PC-9 (cell line): ENCODE measurements around the gene SPON1. TPM values are rescaled to one million over a fixed set of nuclear protein-coding genes. Genes with fewer than 3 reads are reported as not detected.

Experiments
- BruUV-seq: library from RNA; stranded (reverse); fragments of 400-500 nt; replicated peaks from 2 replicates; lab custom pipeline; 2021; lab: Mats Ljungman, UMichigan
- CTCF ChIA-PET: fragments of 300-600 bp; sonication (Branson Sonifier 250); formaldehyde crosslinking; loops from one replicate; lab custom pipeline; 2022; ENCODE audit warnings: antibody characterized with exemption; lab: Charles Lee
- POLR2A ChIA-PET: fragments of 300-600 bp; sonication (Branson Sonifier 250); formaldehyde crosslinking; loops from one replicate; lab custom pipeline; 2022; ENCODE audit warnings: antibody characterized with exemption; ENCODE audit not compliant: unreplicated experiment; lab: Charles Lee
- DNase-seq, 2 experiments: peaks; one replicate each; pipeline versions ENCODE4 v3.0.0 to v3.0.0-alpha.2; 2015 to 2022; ENCODE audit warnings: mixed read lengths in 1 of 2
- H2AFZ ChIP-seq: fragments of 200-600 bp; sonication (generic); 2 replicates; pipeline ENCODE4 v1.8.1; 2017; ENCODE audit warnings: antibody characterized with exemption
- H3F3A ChIP-seq: fragments of 200-600 bp; sonication (generic); 2 replicates; pipeline ENCODE4 v1.8.1; 2017; ENCODE audit warnings: antibody characterized with exemption, mild to moderate bottlenecking, low read depth; ENCODE audit not compliant: insufficient read depth
- H3K27ac ChIP-seq: fragments of 200-600 bp; sonication (generic); 2 replicates; pipeline ENCODE4 v1.6.1; 2016; ENCODE audit warnings: mixed run types
- H3K27me3 ChIP-seq: fragments of 200-600 bp; sonication (generic); 2 replicates; pipeline ENCODE4 v1.6.1; 2016; ENCODE audit warnings: low read depth, mixed run types; ENCODE audit not compliant: insufficient read depth
- H3K36me3 ChIP-seq: fragments of 200-600 bp; sonication (generic); 2 replicates; pipeline ENCODE4 v1.6.1; 2016; ENCODE audit warnings: low read depth, mixed run types
- H3K4me1 ChIP-seq: fragments of 200-600 bp; sonication (generic); replicated peaks from 2 replicates; pipeline ENCODE4 v1.6.1; 2016; ENCODE audit warnings: mixed run types; ENCODE audit not compliant: insufficient read depth
- H3K4me2 ChIP-seq: fragments of 200-600 bp; sonication (generic); 2 replicates; pipeline ENCODE4 v1.6.1; 2017; ENCODE audit warnings: mixed run types
- H3K4me3 ChIP-seq: fragments of 200-600 bp; sonication (generic); 2 replicates; pipeline ENCODE4 v1.6.1; 2016; ENCODE audit warnings: mixed run types
- H3K79me2 ChIP-seq: fragments of 200-600 bp; sonication (generic); 2 replicates; pipeline ENCODE4 v1.6.1; 2017; ENCODE audit warnings: low read depth, mixed run types
- H3K9me2 ChIP-seq: fragments of 200-600 bp; sonication (generic); 2 replicates; pipeline ENCODE4 v1.8.1; 2017; ENCODE audit warnings: mild to moderate bottlenecking; ENCODE audit not compliant: insufficient read depth
- H3K9me3 ChIP-seq: fragments of 200-600 bp; sonication (generic); 2 replicates; pipeline ENCODE4 v1.8.1; 2016; ENCODE audit warnings: low read depth; ENCODE audit not compliant: insufficient read depth
- H4K20me1 ChIP-seq: fragments of 200-600 bp; sonication (generic); 2 replicates; pipeline ENCODE4 v1.8.1; 2017; ENCODE audit not compliant: insufficient read depth
- CTCF ChIP-seq: fragments of 200-600 bp; sonication (generic); conservative IDR thresholded peaks from 2 replicates; pipeline ENCODE4 v1.6.1; 2017; ENCODE audit warnings: mixed run types, antibody characterized with exemption, mild to moderate bottlenecking, moderate library complexity
- EZH2 ChIP-seq: fragments of 200-600 bp; sonication (generic); IDR thresholded peaks from 2 replicates; pipeline ENCODE4 v1.8.0; 2017; ENCODE audit warnings: antibody characterized with exemption, low read depth
- intact Hi-C: fragments of 100-400 bp; cut with micrococcal nuclease; formaldehyde crosslinking; loops from one replicate; pipeline ENCODE4 v1.10.0; 2022; ENCODE audit not compliant: unreplicated experiment
- total RNA-seq: library from RNA; stranded (reverse); gene quantifications from 2 replicates; pipeline ENCODE4 v1.2.3, GENCODE V29; 2021

SPON1 gene
- total RNA-seq, 1 experiment from 2014 or later: 0.70 TPM

GRCh38 chr11:14137284-14137683, 174.8 kb downstream of the SPON1 start:
- ChIA-PET POLR2A (no interaction called here), CTCF (no interaction called here)
- Histone ChIP-seq H3K9me2 (no peaks in the 10 kb centered on the region), H3K4me1 (no peaks in the 10 kb centered on the region), H3K27me3 (no peaks in the 10 kb centered on the region), H3F3A (no peaks in the 10 kb centered on the region), H3K4me2 (no peak overlapping the region), H3K27ac (no peak overlapping the region), H3K9me3 (no peaks in the 10 kb centered on the region), H4K20me1 (no peaks in the 10 kb centered on the region), H3K36me3 (no peaks in the 10 kb centered on the region), H2AFZ (no peak overlapping the region), H3K79me2 (no peaks in the 10 kb centered on the region), H3K4me3 (no peak overlapping the region)
- intact Hi-C loops: no loop called here
- TF ChIP-seq EZH2: no peak
- TF ChIP-seq CTCF: no peak
- DNase-seq: no peak
- no TSS peak for BruUV-seq

- intact Hi-C loops: no loop called here
- Histone ChIP-seq H3K79me2 (no peaks in the 10 kb centered on the region), H4K20me1 (no peaks in the 10 kb centered on the region), H3K36me3 (no peaks in the 10 kb centered on the region), H3F3A (no peaks in the 10 kb centered on the region), H3K27ac (no peak overlapping the region), H2AFZ (no peak overlapping the region), H3K27me3 (no peaks in the 10 kb centered on the region), H3K4me1 (no peaks in the 10 kb centered on the region), H3K4me3 (no peak overlapping the region), H3K9me3 (no peaks in the 10 kb centered on the region), H3K4me2 (no peak overlapping the region), H3K9me2 (no peaks in the 10 kb centered on the region)
- ChIA-PET CTCF (no interaction called here), POLR2A (no interaction called here)
- no peak for TF ChIP-seq EZH2
- no peak for TF ChIP-seq CTCF
- no TSS peak for BruUV-seq
- DNase-seq: no peak
These were observed 178.5 kb downstream of the SPON1 start for GRCh38 chr11:14140991-14141390.

GRCh38 chr11:14141676-14142075, 179.2 kb downstream of the SPON1 start:
- Histone ChIP-seq H3K36me3 (no peaks in the 10 kb centered on the region), H3K4me1 (no peaks in the 10 kb centered on the region), H3K9me3 (no peaks in the 10 kb centered on the region), H2AFZ (no peak overlapping the region), H3K79me2 (no peaks in the 10 kb centered on the region), H3F3A (no peaks in the 10 kb centered on the region), H4K20me1 (no peaks in the 10 kb centered on the region), H3K4me3 (no peak overlapping the region), H3K27me3 (no peaks in the 10 kb centered on the region), H3K27ac (no peak overlapping the region), H3K4me2 (no peak overlapping the region), H3K9me2 (no peaks in the 10 kb centered on the region)
- CTCF ChIA-PET: no interaction called here
- intact Hi-C loops: no loop called here
- BruUV-seq: no TSS peak
- TF ChIP-seq CTCF: no peak
- no peak for TF ChIP-seq EZH2
- POLR2A ChIA-PET: interaction anchor here (0.5 kb wide), 1 partner anchor 157 kb away, joined by 7 read pairs; no protein-coding TSS in a partner anchor
- DNase-seq: no peak
